ENCODE results near the gene PLD1. TPM values are rescaled to one million over a fixed set of nuclear protein-coding genes. Genes with fewer than 3 reads are reported as not detected.

The PLD1 gene
- total and polyA plus RNA-seq, 4 donors = 4.9 to 31.5 (median 18.6) TPM

- Histone ChIP-seq H3K4me3 (ENCODE audit: low read depth in 1 of 3, low read length in 3 of 3) (no peak overlapping the region), H3K9me3 (ENCODE audit: control insufficient read depth in 4 of 4, low read length in 3 of 4) (no peaks in the 10 kb centered on the region), H3K9ac (ENCODE audit: low read depth in 1 of 2, low read length in 2 of 2) (no peak overlapping the region), H3K4me1 (ENCODE audit: control insufficient read depth in 4 of 4, insufficient read depth in 4 of 4, low read length in 3 of 4) (peaks cover 0 to 2% (median 0%) of the 10 kb centered on the region in 4 donors), H3K27me3 (ENCODE audit: control insufficient read depth in 4 of 4, insufficient read depth in 4 of 4, low read length in 3 of 4) (no peaks in the 10 kb centered on the region), H3K36me3 (ENCODE audit: control insufficient read depth in 4 of 4, insufficient read depth in 3 of 4, low read depth in 1 of 4, low read length in 3 of 4) (peaks cover 0 to 24% (median 9%) of the 10 kb centered on the region in 4 donors), H3K27ac (ENCODE audit: low read depth in 1 of 2, low read length in 2 of 2) (no peak overlapping the region)
- DNase-seq (ENCODE audit: low spot score) = no peak
- WGBS = 91% methylated on average over 2 of the region's 2 CpGs
- TF ChIP-seq RAD21 (IDR thresholded peaks at IDR 0.05) (no peak), GABPA (IDR thresholded peaks at IDR 0.05 in 1 of 2, conservative IDR thresholded peaks at IDR 0.05 in 1 of 2) (no peak), ATF3 (IDR thresholded peaks at IDR 0.05) (no peak), HNF4G (IDR thresholded peaks at IDR 0.05) (no peak), EGR1 (IDR thresholded peaks at IDR 0.05; ENCODE audit: low read depth in 2 of 2) (no peak), REST (IDR thresholded peaks at IDR 0.05) (no peak), FOXA2 (IDR thresholded peaks at IDR 0.05) (no peak), HNF4A (conservative IDR thresholded peaks at IDR 0.05) (no peak), JUND (IDR thresholded peaks at IDR 0.05) (no peak), NR2F2 (IDR thresholded peaks at IDR 0.05) (no peak), CTCF (IDR thresholded peaks at IDR 0.05; ENCODE audit: low read depth, low read length, missing input control) (no peak), MAX (IDR thresholded peaks at IDR 0.05) (no peak), ZBTB33 (IDR thresholded peaks at IDR 0.05) (no peak)
These were observed 188.2 kb downstream of the PLD1 start for GRCh38 chr3:171622126-171622525.

GRCh38 chr3:171620825-171621434 lies 189.4 kb downstream of the PLD1 start:
- 89% methylated on average over 1 of the region's 1 CpG for WGBS
- peaks cover under 1 to 6% (median 4%) of the 10 kb centered on the region in 4 donors for H3K4me1 ChIP-seq (ENCODE audit: control insufficient read depth in 4 of 4, insufficient read depth in 4 of 4, low read length in 3 of 4)
- peaks cover 3 to 24% (median 10%) of the 10 kb centered on the region in 4 donors for H3K36me3 ChIP-seq (ENCODE audit: control insufficient read depth in 4 of 4, insufficient read depth in 3 of 4, low read depth in 1 of 4, low read length in 3 of 4)
- H3K9ac ChIP-seq (ENCODE audit: low read depth in 1 of 2, low read length in 2 of 2) = no peak overlapping the region
- no peak overlapping the region for H3K4me3 ChIP-seq (ENCODE audit: low read depth in 1 of 3, low read length in 3 of 3)
- no peak for DNase-seq (ENCODE audit: low spot score)
- no peaks in the 10 kb centered on the region for H3K9me3 ChIP-seq (ENCODE audit: control insufficient read depth in 4 of 4, low read length in 3 of 4)
- H3K27me3 ChIP-seq (ENCODE audit: control insufficient read depth in 4 of 4, insufficient read depth in 4 of 4, low read length in 3 of 4) = no peaks in the 10 kb centered on the region
- H3K27ac ChIP-seq (ENCODE audit: low read depth in 1 of 2, low read length in 2 of 2) = no peak overlapping the region
- TF ChIP-seq EGR1 (IDR thresholded peaks at IDR 0.05; ENCODE audit: low read depth in 2 of 2) (no peak), YY1 (IDR thresholded peaks at IDR 0.05) (no peak), FOXA2 (IDR thresholded peaks at IDR 0.05) (no peak), REST (IDR thresholded peaks at IDR 0.05) (no peak), TAF1 (conservative IDR thresholded peaks at IDR 0.05) (no peak), FOXA1 (IDR thresholded peaks at IDR 0.05) (no peak), RAD21 (IDR thresholded peaks at IDR 0.05) (no peak), MAX (IDR thresholded peaks at IDR 0.05) (no peak), SP1 (IDR thresholded peaks at IDR 0.05) (no peak), NR2F2 (IDR thresholded peaks at IDR 0.05) (no peak), JUND (IDR thresholded peaks at IDR 0.05) (no peak), ZBTB33 (IDR thresholded peaks at IDR 0.05) (no peak), HNF4A (conservative IDR thresholded peaks at IDR 0.05) (no peak)
